ENCODE results near the gene CFAP69.

- TF ChIP-seq CTCF (IDR thresholded peaks at IDR 0.05) (no peak), POLR2A (IDR thresholded peaks at IDR 0.05) (no peak), POLR2AphosphoS5 (IDR thresholded peaks at IDR 0.05) (no peak), EP300 (IDR thresholded peaks at IDR 0.05) (no peak)
These were observed 89.3 kb downstream of the CFAP69 start for GRCh38 chr7:90334193-90334843.
